GM12873 (cell line): ENCODE measurements around the gene H3-3A.

Experiments used
- CTCF ChIP-seq: IDR thresholded peaks from 2 replicates; pipeline ENCODE4 v1.5.1; 2012; ENCODE audit warnings: low read depth, mild to moderate bottlenecking, moderate library complexity, low read length, control low read depth; ENCODE audit not compliant: insufficient read depth; ENCODE audit errors: missing control alignments

H3-3A gene

GRCh38 chr1:226038661-226039060, 23.9 kb upstream of the H3-3A start:
- TF ChIP-seq CTCF, result no peak

GRCh38 chr1:226041419-226041818, 21.1 kb upstream of the H3-3A start:
- TF ChIP-seq CTCF, result no peak

GRCh38 chr1:226044514-226045101, 17.9 kb upstream of the H3-3A start:
- TF ChIP-seq CTCF, result no peak

- no peak for TF ChIP-seq CTCF
These were observed 16.3 kb upstream of the H3-3A start for GRCh38 chr1:226046240-226046639.

GRCh38 chr1:226047495-226047894, 15.0 kb upstream of the H3-3A start:
- TF ChIP-seq CTCF, result no peak

GRCh38 chr1:226048886-226049285, 13.6 kb upstream of the H3-3A start:
- no peak for TF ChIP-seq CTCF

GRCh38 chr1:226050133-226050532, 12.4 kb upstream of the H3-3A start:
- TF ChIP-seq CTCF, result no peak
